SK-N-SH (cell line): Measurements from ENCODE around the gene CNTD1. TPM values are rescaled to one million over a fixed set of nuclear protein-coding genes. Genes with fewer than 3 reads are reported as not detected.

ENCODE experiments used
- CTCF ChIA-PET: fragments of 300-600, 350-600 bp; formaldehyde crosslinking; extraction: SDS; loops from one replicate; lab custom pipeline; 2021; lab: Yijun Ruan, JAX
- POLR2A ChIA-PET: fragments of 350-600 bp; sonication (Branson Sonifier 250); formaldehyde crosslinking; extraction: SDS; loops from one replicate; lab custom pipeline; 2020; ENCODE audit warnings: antibody characterized with exemption, inconsistent platforms; lab: Yijun Ruan, JAX
- DNase-seq: peaks from one replicate; pipeline ENCODE4 v3.0.0; 2012
- H2AFZ ChIP-seq: fragments of 200-600 bp; sonication (generic); 2 replicates; pipeline ENCODE4 v1.8.1; 2016; ENCODE audit warnings: antibody characterized with exemption, mild to moderate bottlenecking, low read depth
- H3F3A ChIP-seq: fragments of 200-600 bp; sonication (generic); replicated peaks from 2 replicates; pipeline ENCODE3; 2016; ENCODE audit warnings: antibody characterized with exemption, mild to moderate bottlenecking; ENCODE audit not compliant: insufficient read depth
- H3K27ac ChIP-seq, 2 experiments: fragments of 200-500 bp in 1 of 2; fragments of 200-600 bp in 1 of 2; sonication (Bioruptor generic) in 1 of 2; sonication (generic), shearing (Covaris generic) in 1 of 2; 2 replicates each; pipeline versions ENCODE4 v1.5.1 to v1.6.1; 2014 to 2016; ENCODE audit warnings: low read depth in 2 of 2, inconsistent platforms in 1 of 2, low read length in 1 of 2, mild to moderate bottlenecking in 1 of 2, mixed read lengths in 1 of 2
- H3K27me3 ChIP-seq: fragments of 200-600 bp; sonication (generic), shearing (Covaris generic); 2 replicates; pipeline ENCODE4 v1.6.1; 2016; ENCODE audit warnings: mixed run types; ENCODE audit not compliant: insufficient read depth
- H3K36me3 ChIP-seq, 2 experiments: fragments of 200-500 bp in 1 of 2; fragments of 200-600 bp in 1 of 2; sonication (Bioruptor generic) in 1 of 2; sonication (generic) in 1 of 2; replicated peaks in 1 of 2; 2 replicates each; pipeline versions ENCODE3 to v1.5.1; 2014 to 2016; ENCODE audit warnings: low read length in 1 of 2, mild to moderate bottlenecking in 1 of 2; ENCODE audit not compliant: insufficient read depth in 2 of 2, control insufficient read depth in 1 of 2
- H3K4me1 ChIP-seq, 2 experiments: fragments of 200-500 bp in 1 of 2; fragments of 200-600 bp in 1 of 2; sonication (Bioruptor generic) in 1 of 2; sonication (generic), shearing (Covaris generic) in 1 of 2; 2 replicates each; pipeline versions ENCODE4 v1.5.1 to v1.6.1; 2014 to 2016; ENCODE audit warnings: low read depth in 1 of 2, low read length in 1 of 2, mixed run types in 1 of 2; ENCODE audit not compliant: insufficient read depth in 2 of 2, control insufficient read depth in 1 of 2
- H3K4me2 ChIP-seq: fragments of 200-600 bp; sonication (generic), shearing (Covaris generic); 2 replicates; pipeline ENCODE4 v1.6.1; 2017; ENCODE audit warnings: mixed run types
- H3K4me3 ChIP-seq, 2 experiments: fragments of 200-500 bp in 1 of 2; fragments of 200-600 bp in 1 of 2; sonication (Bioruptor generic) in 1 of 2; sonication (generic), shearing (Covaris generic) in 1 of 2; 2 replicates each; pipeline versions ENCODE4 v1.5.1 to v1.8.1; 2014 to 2016; ENCODE audit warnings: low read depth in 2 of 2, inconsistent platforms in 1 of 2, low read length in 1 of 2, mild to moderate bottlenecking in 1 of 2, mixed read lengths in 1 of 2, moderate library complexity in 1 of 2
- H3K79me2 ChIP-seq: fragments of 200-600 bp; sonication (generic); 2 replicates; pipeline ENCODE4 v1.8.1; 2017; ENCODE audit warnings: mild to moderate bottlenecking; ENCODE audit not compliant: insufficient read depth
- H3K9ac ChIP-seq: fragments of 200-600 bp; sonication (generic); 2 replicates; pipeline ENCODE4 v1.6.1; 2017; ENCODE audit warnings: mixed run types
- H3K9me2 ChIP-seq: fragments of 200-600 bp; sonication (generic); 2 replicates; pipeline ENCODE4 v1.6.1; 2017; ENCODE audit warnings: mixed run types
- H3K9me3 ChIP-seq: fragments of 200-600 bp; sonication (generic); 2 replicates; pipeline ENCODE4 v1.6.1; 2017; ENCODE audit warnings: mixed run types, mild to moderate bottlenecking, moderate library complexity
- H4K20me1 ChIP-seq: fragments of 200-600 bp; sonication (generic); 2 replicates; pipeline ENCODE4 v1.6.1; 2017; ENCODE audit warnings: mild to moderate bottlenecking, mixed run types; ENCODE audit not compliant: insufficient read depth
- CHD2 ChIP-seq: fragments of 150-350 bp; IDR thresholded peaks from 2 replicates; pipeline ENCODE4 v1.6.1; 2018; ENCODE audit warnings: low read length; ENCODE audit not compliant: partially characterized antibody
- ELF1 ChIP-seq: IDR thresholded peaks from 2 replicates; pipeline ENCODE4 v1.4.0; 2012
- EZH2phosphoT487 ChIP-seq: fragments of 200-600 bp; sonication (generic); IDR thresholded peaks from 2 replicates; pipeline ENCODE4 v1.6.1; 2017; ENCODE audit warnings: low read depth, mixed run types, mild to moderate bottlenecking, antibody characterized with exemption, moderate library complexity, borderline replicate concordance
- FOXJ3 ChIP-seq: sonication (generic); formaldehyde crosslinking; IDR thresholded peaks from 2 replicates; pipeline ENCODE4 v1.5.1; 2020; ENCODE audit warnings: mild to moderate bottlenecking, missing genetic modification reagents
- FOXM1 ChIP-seq: IDR thresholded peaks from 2 replicates; pipeline ENCODE4 v1.4.0; 2012; ENCODE audit warnings: low read depth, mild to moderate bottlenecking
- GABPA ChIP-seq: IDR thresholded peaks from 2 replicates; pipeline ENCODE4 v1.4.0; 2012; ENCODE audit warnings: low read depth, mild to moderate bottlenecking
- GATA2 ChIP-seq: sonication (generic); formaldehyde crosslinking; IDR thresholded peaks from 2 replicates; pipeline ENCODE4 v1.5.0; 2020; ENCODE audit warnings: mild to moderate bottlenecking, missing genetic modification reagents
- JUND ChIP-seq: IDR thresholded peaks from 2 replicates; pipeline ENCODE4 v1.4.0; 2012
- MAX ChIP-seq: IDR thresholded peaks from 2 replicates; pipeline ENCODE4 v1.4.0; 2012; ENCODE audit warnings: low read depth
- MEF2A ChIP-seq: IDR thresholded peaks from 2 replicates; pipeline ENCODE4 v1.4.0; 2012; ENCODE audit warnings: low read depth, borderline replicate concordance
- NFIC ChIP-seq: IDR thresholded peaks from 2 replicates; pipeline ENCODE4 v1.4.0; 2012; ENCODE audit warnings: borderline replicate concordance
- POLR2AphosphoS5 ChIP-seq: IDR thresholded peaks from 2 replicates; pipeline ENCODE4 v1.6.1; 2012; ENCODE audit warnings: low read depth, low read length
- RCOR1 ChIP-seq: fragments of 150-350 bp; IDR thresholded peaks from 2 replicates; pipeline ENCODE4 v1.6.1; 2017; ENCODE audit warnings: antibody characterized with exemption, low read length
- SIN3A ChIP-seq: IDR thresholded peaks from 2 replicates; pipeline ENCODE4 v1.6.1; 2012; ENCODE audit warnings: low read depth, mild to moderate bottlenecking, low read length, moderate library complexity, borderline replicate concordance
- YY1 ChIP-seq: IDR thresholded peaks from 2 replicates; pipeline ENCODE4 v1.4.0; 2012; ENCODE audit warnings: low read depth, mild to moderate bottlenecking
- WGBS: methylation state at CpG from one replicate; pipeline ENCODE4 v1.1.6; 2017; ENCODE audit warnings: low lambda C conversion rate; 5-methylcytosine and 5-hydroxymethylcytosine counted together
- polyA plus RNA-seq, 3 experiments: library from polyadenylated mRNA; depleted of rRNA; stranded (reverse); fragments of >200 nt; gene quantifications; 2 replicates each; pipeline ENCODE4 v1.2.3, GENCODE V29; 2012
- TF ChIP-seq, protein P1 (sequence below): IDR thresholded peaks from 2 replicates; pipeline ENCODE4 v1.4.0; 2012; ENCODE audit warnings: low read depth, borderline replicate concordance
- TF ChIP-seq, protein P2 (sequence below): fragments of 150-350 bp; IDR thresholded peaks from 2 replicates; pipeline ENCODE4 v1.6.1; 2017; ENCODE audit warnings: antibody characterized with exemption, low read length, low read depth, borderline replicate concordance
- TF ChIP-seq, protein P3 (sequence below): fragments of 150-350 bp; IDR thresholded peaks from 2 replicates; pipeline ENCODE4 v1.6.1; 2016; ENCODE audit warnings: mild to moderate bottlenecking, low read depth, low read length
- TF ChIP-seq, protein P4 (sequence below): fragments of 200-600 bp; sonication (generic); IDR thresholded peaks from 2 replicates; pipeline ENCODE4 v1.6.1; 2017; ENCODE audit warnings: antibody characterized with exemption, mild to moderate bottlenecking, moderate library complexity

CNTD1 gene
- polyA plus RNA-seq, 1 of the 3 experiments (the other 2 are of a cell fraction) = not detected

- H3K79me2 ChIP-seq = no peaks in the 10 kb centered on the region
- H3K36me3 ChIP-seq = peaks cover 0 to 13% of the 10 kb centered on the region in 2 experiments
- DNase-seq = no peak
- peaks cover 0 to 4% of the 10 kb centered on the region in 2 experiments; a peak in 1 of 4 replicates for H3K4me1 ChIP-seq
- WGBS = 53% methylated on average over 7 of the region's 8 CpGs
- no peak overlapping the region for H3K27ac ChIP-seq
- no peaks in the 10 kb centered on the region for H3K9me3 ChIP-seq
- no peaks in the 10 kb centered on the region for H3F3A ChIP-seq
- no peak overlapping the region for H2AFZ ChIP-seq
- no peaks in the 10 kb centered on the region for H3K9me2 ChIP-seq
- H3K27me3 ChIP-seq = no peaks in the 10 kb centered on the region
- TF ChIP-seq MAX (no peak), JUND (no peak), POLR2AphosphoS5 (no peak), EZH2phosphoT487 (no peak), ELF1 (no peak), RCOR1 (no peak), GABPA (no peak), SIN3A (no peak), NFIC (no peak), YY1 (no peak), FOXJ3 (CRISPR knock-in tag) (no peak), FOXM1 (no peak), GATA2 (CRISPR knock-in tag) (no peak), MEF2A (no peak), CHD2 (no peak)
- TF ChIP-seq, protein P1, sequence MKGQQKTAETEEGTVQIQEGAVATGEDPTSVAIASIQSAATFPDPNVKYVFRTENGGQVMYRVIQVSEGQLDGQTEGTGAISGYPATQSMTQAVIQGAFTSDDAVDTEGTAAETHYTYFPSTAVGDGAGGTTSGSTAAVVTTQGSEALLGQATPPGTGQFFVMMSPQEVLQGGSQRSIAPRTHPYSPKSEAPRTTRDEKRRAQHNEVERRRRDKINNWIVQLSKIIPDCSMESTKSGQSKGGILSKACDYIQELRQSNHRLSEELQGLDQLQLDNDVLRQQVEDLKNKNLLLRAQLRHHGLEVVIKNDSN = no peak
- TF ChIP-seq, protein P2, sequence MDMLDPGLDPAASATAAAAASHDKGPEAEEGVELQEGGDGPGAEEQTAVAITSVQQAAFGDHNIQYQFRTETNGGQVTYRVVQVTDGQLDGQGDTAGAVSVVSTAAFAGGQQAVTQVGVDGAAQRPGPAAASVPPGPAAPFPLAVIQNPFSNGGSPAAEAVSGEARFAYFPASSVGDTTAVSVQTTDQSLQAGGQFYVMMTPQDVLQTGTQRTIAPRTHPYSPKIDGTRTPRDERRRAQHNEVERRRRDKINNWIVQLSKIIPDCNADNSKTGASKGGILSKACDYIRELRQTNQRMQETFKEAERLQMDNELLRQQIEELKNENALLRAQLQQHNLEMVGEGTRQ = no peak
- TF ChIP-seq, protein P3, sequence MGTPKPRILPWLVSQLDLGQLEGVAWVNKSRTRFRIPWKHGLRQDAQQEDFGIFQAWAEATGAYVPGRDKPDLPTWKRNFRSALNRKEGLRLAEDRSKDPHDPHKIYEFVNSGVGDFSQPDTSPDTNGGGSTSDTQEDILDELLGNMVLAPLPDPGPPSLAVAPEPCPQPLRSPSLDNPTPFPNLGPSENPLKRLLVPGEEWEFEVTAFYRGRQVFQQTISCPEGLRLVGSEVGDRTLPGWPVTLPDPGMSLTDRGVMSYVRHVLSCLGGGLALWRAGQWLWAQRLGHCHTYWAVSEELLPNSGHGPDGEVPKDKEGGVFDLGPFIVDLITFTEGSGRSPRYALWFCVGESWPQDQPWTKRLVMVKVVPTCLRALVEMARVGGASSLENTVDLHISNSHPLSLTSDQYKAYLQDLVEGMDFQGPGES = no peak
- TF ChIP-seq, protein P4, sequence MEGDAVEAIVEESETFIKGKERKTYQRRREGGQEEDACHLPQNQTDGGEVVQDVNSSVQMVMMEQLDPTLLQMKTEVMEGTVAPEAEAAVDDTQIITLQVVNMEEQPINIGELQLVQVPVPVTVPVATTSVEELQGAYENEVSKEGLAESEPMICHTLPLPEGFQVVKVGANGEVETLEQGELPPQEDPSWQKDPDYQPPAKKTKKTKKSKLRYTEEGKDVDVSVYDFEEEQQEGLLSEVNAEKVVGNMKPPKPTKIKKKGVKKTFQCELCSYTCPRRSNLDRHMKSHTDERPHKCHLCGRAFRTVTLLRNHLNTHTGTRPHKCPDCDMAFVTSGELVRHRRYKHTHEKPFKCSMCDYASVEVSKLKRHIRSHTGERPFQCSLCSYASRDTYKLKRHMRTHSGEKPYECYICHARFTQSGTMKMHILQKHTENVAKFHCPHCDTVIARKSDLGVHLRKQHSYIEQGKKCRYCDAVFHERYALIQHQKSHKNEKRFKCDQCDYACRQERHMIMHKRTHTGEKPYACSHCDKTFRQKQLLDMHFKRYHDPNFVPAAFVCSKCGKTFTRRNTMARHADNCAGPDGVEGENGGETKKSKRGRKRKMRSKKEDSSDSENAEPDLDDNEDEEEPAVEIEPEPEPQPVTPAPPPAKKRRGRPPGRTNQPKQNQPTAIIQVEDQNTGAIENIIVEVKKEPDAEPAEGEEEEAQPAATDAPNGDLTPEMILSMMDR = no peak
- no peak overlapping the region for H3K4me2 ChIP-seq
- POLR2A ChIA-PET = no interaction called here
- no peaks in the 10 kb centered on the region for H4K20me1 ChIP-seq
- H3K4me3 ChIP-seq = no peak overlapping the region
- CTCF ChIA-PET = interaction anchor here (0.5 to 2.4 kb wide), 4 partner anchors 26 to 443 kb away, joined by 3 to 7 read pairs (median 3); partner anchors contain the start of gene BECN1
- H3K9ac ChIP-seq = no peak overlapping the region
Measured at GRCh38 chr17:42849451-42850181, 51.0 kb downstream of the CNTD1 start.
